NB4 (cell line): Measurements from ENCODE around the gene MAML2.

Source experiments
- DNase-seq: peaks from one replicate; pipeline ENCODE4 v3.0.0; 2010; ENCODE audit warnings: low read depth
- H3K4me3 ChIP-seq: one replicate; pipeline ENCODE4 v1.5.1; 2011; ENCODE audit warnings: mild to moderate bottlenecking, low read depth, low read length, moderate library complexity
- CTCF ChIP-seq: IDR thresholded peaks from one replicate; pipeline ENCODE4 v1.5.1; 2012; ENCODE audit warnings: low read depth, low read length
- MAX ChIP-seq: IDR thresholded peaks from 2 replicates; pipeline ENCODE4 v1.6.1; 2011; ENCODE audit warnings: low read depth, low read length
- MYC ChIP-seq: IDR thresholded peaks from 2 replicates; pipeline ENCODE4 v1.6.1; 2011; ENCODE audit warnings: low read depth, low read length
- POLR2A ChIP-seq: IDR thresholded peaks from 2 replicates; pipeline ENCODE4 v1.6.1; 2011; ENCODE audit warnings: mild to moderate bottlenecking; ENCODE audit not compliant: insufficient read length; ENCODE audit errors: extremely low read depth

Gene MAML2

GRCh38 chr11:96096360-96096759 is 246.6 kb downstream of the MAML2 start:
- H3K4me3 ChIP-seq: no peak overlapping the region
- no peak for DNase-seq
- TF ChIP-seq MYC (no peak), CTCF (no peak), POLR2A (no peak), MAX (no peak)

- no peak overlapping the region for H3K4me3 ChIP-seq
- TF ChIP-seq POLR2A: no peak
- TF ChIP-seq MAX: no peak
- no peak for TF ChIP-seq CTCF
- TF ChIP-seq MYC: no peak
- DNase-seq: no peak
These were observed 247.1 kb downstream of the MAML2 start for GRCh38 chr11:96095884-96096303.

- TF ChIP-seq CTCF: no peak
- TF ChIP-seq POLR2A: no peak
- TF ChIP-seq MAX: no peak
- TF ChIP-seq MYC: no peak
- H3K4me3 ChIP-seq: no peak overlapping the region
- no peak for DNase-seq
These were observed 248.8 kb downstream of the MAML2 start for GRCh38 chr11:96094156-96094555.

- no peak overlapping the region for H3K4me3 ChIP-seq
- TF ChIP-seq MYC: no peak
- no peak for TF ChIP-seq CTCF
- TF ChIP-seq POLR2A: no peak
- no peak for TF ChIP-seq MAX
- no peak for DNase-seq
These were observed 250.5 kb downstream of the MAML2 start for GRCh38 chr11:96092511-96092910.

- peak; percentile 72 for DNase-seq
- TF ChIP-seq CTCF (peak; percentile 24), MYC (no peak)
- no peak overlapping the region for H3K4me3 ChIP-seq
These were observed 251.5 kb downstream of the MAML2 start for GRCh38 chr11:96091476-96091875.

- no peak for DNase-seq
- no peak for TF ChIP-seq POLR2A
- no peak for TF ChIP-seq MAX
- no peak for TF ChIP-seq MYC
- TF ChIP-seq CTCF: no peak
- H3K4me3 ChIP-seq: no peak overlapping the region
These were observed 252.3 kb downstream of the MAML2 start for GRCh38 chr11:96090711-96091110.
